ENCODE results near the gene ATG14. TPM values are rescaled to one million over a fixed set of nuclear protein-coding genes. Genes with fewer than 3 reads are reported as not detected.

The ATG14 gene
- polyA plus RNA-seq, 3 donors: 1.8 to 6.8 (median 3.3) TPM

GRCh38 chr14:55430024-55430690 lies 18.5 kb upstream of the ATG14 start:
- no CpG with 5 or more reads among the region's 1 CpG for WGBS (ENCODE audit: insufficient coverage)
- no peak overlapping the region for H3K27ac ChIP-seq (ENCODE audit: low read depth in 1 of 2, low read length in 2 of 2)
- intact Hi-C loops (cut with micrococcal nuclease): no loop called here
- DNase-seq: peak; percentile 4 to 20 (median 13)
- no peak overlapping the region for H3K4me3 ChIP-seq (replicated peaks in 1 of 3; ENCODE audit: low read depth in 2 of 3, low read length in 3 of 3)
- Mint-ChIP-seq H3K36me3 (no peaks in the 10 kb centered on the region), H3K27ac (no peak overlapping the region), H3K9me3 (no peaks in the 10 kb centered on the region), H3K27me3 (ENCODE audit: low read depth in 3 of 3) (peaks cover 3 to 25% (median 10%) of the 10 kb centered on the region in 3 donors), H3K4me3 (no peak overlapping the region), H3K4me1 (peaks cover 4% of the 10 kb centered on the region)
- no peak overlapping the region for H3K4me2 ChIP-seq (replicated peaks; ENCODE audit: extremely low read depth, low read length, poor library complexity, severe bottlenecking)
- no peaks in the 10 kb centered on the region for H3K4me1 ChIP-seq (ENCODE audit: control insufficient read depth in 1 of 2, insufficient read depth in 2 of 2, low read length in 2 of 2)
- no peaks in the 10 kb centered on the region for H3K9me3 ChIP-seq (replicated peaks in 1 of 2; ENCODE audit: control insufficient read depth in 1 of 2, insufficient read depth in 1 of 2, low read length in 2 of 2)
- H3K9ac ChIP-seq (ENCODE audit: insufficient read depth, low read length, poor library complexity, severe bottlenecking): no peak overlapping the region
- peaks cover 4 to 8% of the 10 kb centered on the region in 2 donors for H3K27me3 ChIP-seq (ENCODE audit: control insufficient read depth in 2 of 2, insufficient read depth in 2 of 2, low read length in 2 of 2)
- no peaks in the 10 kb centered on the region for H3K36me3 ChIP-seq (replicated peaks in 1 of 2; ENCODE audit: control insufficient read depth in 1 of 2, insufficient read depth in 2 of 2, low read length in 2 of 2)
- no peaks in the 10 kb centered on the region for H3K79me2 ChIP-seq (ENCODE audit: insufficient read depth, low read length)
- H4K20me1 ChIP-seq (ENCODE audit: insufficient read depth, low read length): no peaks in the 10 kb centered on the region
- H2AFZ ChIP-seq (ENCODE audit: insufficient read depth, low read depth, low read length, poor library complexity, severe bottlenecking): no peak overlapping the region
- peak; percentile 40 for TF ChIP-seq CTCF (IDR thresholded peaks at IDR 0.05)

GRCh38 chr14:55427439-55427838 lies 15.8 kb upstream of the ATG14 start:
- H3K9me3 Mint-ChIP-seq: no peaks in the 10 kb centered on the region
- Histone ChIP-seq H3K27me3 (ENCODE audit: control insufficient read depth in 2 of 2, insufficient read depth in 2 of 2, low read length in 2 of 2) (no peaks in the 10 kb centered on the region), H4K20me1 (ENCODE audit: insufficient read depth, low read length) (no peaks in the 10 kb centered on the region), H3K9me3 (replicated peaks in 1 of 2; ENCODE audit: control insufficient read depth in 1 of 2, insufficient read depth in 1 of 2, low read length in 2 of 2) (no peaks in the 10 kb centered on the region), H3K9ac (ENCODE audit: insufficient read depth, low read length, poor library complexity, severe bottlenecking) (no peak overlapping the region), H3K4me1 (ENCODE audit: control insufficient read depth in 1 of 2, insufficient read depth in 2 of 2, low read length in 2 of 2) (no peaks in the 10 kb centered on the region), H3K4me2 (replicated peaks; ENCODE audit: extremely low read depth, low read length, poor library complexity, severe bottlenecking) (no peak overlapping the region), H3K4me3 (replicated peaks in 1 of 3; ENCODE audit: low read depth in 2 of 3, low read length in 3 of 3) (no peak overlapping the region), H2AFZ (ENCODE audit: insufficient read depth, low read depth, low read length, poor library complexity, severe bottlenecking) (no peak overlapping the region), H3K36me3 (replicated peaks in 1 of 2; ENCODE audit: control insufficient read depth in 1 of 2, insufficient read depth in 2 of 2, low read length in 2 of 2) (no peaks in the 10 kb centered on the region), H3K27ac (ENCODE audit: low read depth in 1 of 2, low read length in 2 of 2) (no peak overlapping the region), H3K79me2 (ENCODE audit: insufficient read depth, low read length) (no peaks in the 10 kb centered on the region)
- no peak for TF ChIP-seq CTCF (IDR thresholded peaks at IDR 0.05)
- no peak overlapping the region for H3K27ac Mint-ChIP-seq
- DNase-seq: no peak
- no peak overlapping the region for H3K4me3 Mint-ChIP-seq
- no peaks in the 10 kb centered on the region for H3K4me1 Mint-ChIP-seq
- intact Hi-C loops (cut with micrococcal nuclease): no loop called here
- H3K36me3 Mint-ChIP-seq: no peaks in the 10 kb centered on the region
- 100% methylated on average over 2 of the region's 7 CpGs for WGBS (ENCODE audit: insufficient coverage)
- peaks cover 0 to 13% (median 4%) of the 10 kb centered on the region in 3 donors for H3K27me3 Mint-ChIP-seq (ENCODE audit: low read depth in 3 of 3)

Data from CD14-positive monocyte (primary cell).